Left forelimb (tissue), 1 donor: ENCODE measurements around the gene CSPG4.
"Not testable (repeated sequence)": the region's sequence is repeated elsewhere in the genome, so short reads cannot be mapped to it uniquely, and the experiment has no call there.

Experiments used
- DNase-seq: peaks from one replicate; pipeline ENCODE4 v3.0.0-alpha.2; 2018; ENCODE audit warnings: low spot score

CSPG4 gene

GRCh38 chr15:75712668-75713337, at the start of gene CSPG4:
Gene CSPG4, minus strand, starts transcription at chr15:75712848. Its CDS starts 93 bp downstream, at chr15:75712755.
- peak; percentile 87 for DNase-seq

- not testable (repeated sequence) for DNase-seq
These were observed 49.7 kb upstream of the CSPG4 start for GRCh38 chr15:75762357-75762718.

GRCh38 chr15:75761446-75762356, 49.1 kb upstream of the CSPG4 start:
- no peak for DNase-seq

GRCh38 chr15:75760704-75761435, 48.2 kb upstream of the CSPG4 start:
- DNase-seq: no peak

GRCh38 chr15:75760131-75760520, 47.5 kb upstream of the CSPG4 start:
- not testable (repeated sequence) for DNase-seq

- no peak for DNase-seq
These were observed 46.9 kb upstream of the CSPG4 start for GRCh38 chr15:75759416-75760130.

GRCh38 chr15:75758071-75758872, 45.6 kb upstream of the CSPG4 start:
- DNase-seq: peak; percentile 90

GRCh38 chr15:75754871-75755270, 42.2 kb upstream of the CSPG4 start:
- not testable (repeated sequence) for DNase-seq

- no peak for DNase-seq
These were observed 40.5 kb upstream of the CSPG4 start for GRCh38 chr15:75753145-75753544.

- no peak for DNase-seq
These were observed 39.2 kb upstream of the CSPG4 start for GRCh38 chr15:75751891-75752290.

- DNase-seq: no peak
These were observed 38.6 kb upstream of the CSPG4 start for GRCh38 chr15:75751116-75751875.

- DNase-seq: no peak
These were observed 37.8 kb upstream of the CSPG4 start for GRCh38 chr15:75750261-75751050.

GRCh38 chr15:75749820-75750219, 37.2 kb upstream of the CSPG4 start:
- no peak for DNase-seq

GRCh38 chr15:75748882-75749281, 36.2 kb upstream of the CSPG4 start:
- not testable (repeated sequence) for DNase-seq

- DNase-seq: not testable (repeated sequence)
These were observed 34.5 kb upstream of the CSPG4 start for GRCh38 chr15:75747121-75747520.

- no peak for DNase-seq
These were observed 32.7 kb upstream of the CSPG4 start for GRCh38 chr15:75745305-75745704.

- not testable (repeated sequence) for DNase-seq
These were observed 29.7 kb upstream of the CSPG4 start for GRCh38 chr15:75742346-75742745.

GRCh38 chr15:75739791-75740190, 27.1 kb upstream of the CSPG4 start:
- DNase-seq: no peak

- DNase-seq: peak; percentile 94
These were observed 26.1 kb upstream of the CSPG4 start for GRCh38 chr15:75738647-75739325.
